COLO829 (cell line): Measurements from ENCODE around the gene RASGRF1.
A peak's percentile ranks its signal among the peaks of the same experiment; 100 is the strongest.

ENCODE experiments used
- DNase-seq: peaks from one replicate; pipeline ENCODE4 v3.0.0; 2012; ENCODE audit warnings: low spot score

Gene RASGRF1

DNA sequence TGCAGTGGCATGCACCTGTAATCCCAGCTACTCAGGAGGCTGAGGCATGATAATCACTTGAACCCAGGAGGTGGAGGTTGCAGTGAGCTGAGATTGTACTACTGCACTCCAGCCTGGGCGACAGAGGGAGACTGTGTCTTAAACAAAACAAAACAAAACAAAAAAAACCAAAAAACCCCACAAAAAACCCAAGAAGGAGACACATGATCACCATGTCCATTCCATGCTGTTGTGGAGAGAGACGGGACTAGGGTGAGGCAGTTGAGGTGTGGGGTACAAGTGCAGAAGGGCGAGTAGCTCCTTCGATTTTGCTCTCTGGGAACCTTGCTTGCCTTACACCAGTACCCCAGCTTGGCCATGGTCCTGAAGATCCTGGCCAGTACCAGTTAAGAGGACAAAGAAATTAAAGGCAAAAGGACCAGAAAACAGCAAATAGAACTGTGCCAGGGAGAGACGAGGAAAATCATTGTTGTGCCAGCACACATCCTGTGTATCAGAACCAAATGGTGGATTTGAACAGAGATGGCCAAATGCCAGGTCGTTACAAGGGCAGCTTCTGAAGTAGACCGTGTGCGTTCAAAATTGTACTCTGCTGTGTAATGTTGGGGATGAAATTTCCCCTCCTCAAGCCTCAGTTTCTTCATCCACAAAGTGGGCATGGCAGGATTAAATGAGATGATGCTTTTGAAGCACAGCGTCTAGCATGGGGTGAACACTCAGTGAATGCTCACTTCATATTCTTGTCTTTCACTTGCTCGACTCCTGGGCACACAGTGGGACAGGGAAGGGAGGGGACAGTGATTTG lies 102.8 kb downstream of the RASGRF1 start:
- DNase-seq = no peak

DNA sequence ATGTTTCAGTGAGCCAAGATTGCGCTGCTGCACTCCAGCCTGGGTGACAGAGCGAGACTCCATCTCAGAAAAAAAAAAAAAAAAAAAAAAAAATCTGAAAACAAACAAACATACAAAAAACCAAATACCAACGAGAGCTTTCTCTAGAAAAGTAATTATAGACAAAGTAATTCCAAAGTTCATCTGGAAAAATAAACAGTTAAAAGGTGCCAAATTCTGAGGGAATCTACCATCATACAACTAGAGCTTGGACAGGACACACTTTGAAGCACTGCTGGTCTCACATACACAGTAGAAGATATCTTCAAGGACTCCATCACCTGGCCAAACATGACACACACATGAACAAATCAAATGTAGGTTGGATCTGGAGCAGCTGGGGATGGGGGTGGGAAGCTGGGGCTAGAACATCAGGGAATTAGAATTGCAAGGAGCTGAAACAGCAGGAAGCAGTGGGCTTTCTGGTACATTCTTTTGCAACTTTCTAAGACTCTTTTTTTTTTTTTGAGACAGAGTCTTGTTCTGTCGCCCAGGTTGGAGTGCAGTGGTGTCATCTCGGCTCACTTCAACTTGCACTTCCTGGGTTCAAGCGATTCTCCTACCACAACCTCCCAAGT lies 104.6 kb downstream of the RASGRF1 start:
- DNase-seq = no peak

DNA sequence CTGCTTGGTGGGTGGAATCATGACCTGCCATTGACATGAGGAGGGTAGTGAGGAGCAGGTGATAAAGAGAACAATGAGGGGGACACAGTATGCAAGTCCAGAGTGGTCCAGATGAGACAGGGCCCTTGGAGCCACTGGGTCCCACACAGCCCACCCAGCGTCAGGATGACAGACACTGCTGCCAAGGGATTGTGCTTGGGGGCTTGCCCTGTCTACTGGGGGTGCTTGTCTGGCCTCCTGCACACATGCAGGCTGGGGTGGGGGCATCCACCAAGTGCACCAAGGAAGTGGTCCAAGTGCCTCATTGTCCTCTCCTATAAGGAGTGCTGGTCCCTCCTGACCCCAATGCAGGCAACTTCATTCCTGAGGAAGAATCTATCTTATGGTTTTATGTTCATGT lies 106.5 kb downstream of the RASGRF1 start:
- DNase-seq = no peak

GRCh38 chr15:78983146-78983918 lies 107.2 kb downstream of the RASGRF1 start:
- no peak for DNase-seq

DNA sequence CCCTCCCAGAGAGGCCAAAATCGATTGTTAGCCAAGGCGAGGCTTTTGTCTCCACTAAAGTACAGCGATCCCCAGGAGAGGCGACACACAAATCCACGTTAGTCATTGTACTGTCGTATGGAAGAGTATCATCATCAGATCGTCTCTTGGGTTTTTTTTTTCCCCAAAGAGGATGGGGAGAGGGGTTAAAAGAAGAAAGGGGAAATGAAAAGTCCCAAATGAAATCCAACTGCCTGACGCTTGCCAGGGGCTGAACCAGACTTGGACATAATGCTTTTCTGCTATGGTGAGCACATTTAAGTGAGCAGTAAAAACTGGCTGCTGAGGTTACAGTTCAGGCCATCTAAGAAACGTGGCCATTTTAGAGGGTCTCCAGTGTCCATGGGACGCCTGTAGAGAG lies 107.8 kb downstream of the RASGRF1 start:
- no peak for DNase-seq

DNA sequence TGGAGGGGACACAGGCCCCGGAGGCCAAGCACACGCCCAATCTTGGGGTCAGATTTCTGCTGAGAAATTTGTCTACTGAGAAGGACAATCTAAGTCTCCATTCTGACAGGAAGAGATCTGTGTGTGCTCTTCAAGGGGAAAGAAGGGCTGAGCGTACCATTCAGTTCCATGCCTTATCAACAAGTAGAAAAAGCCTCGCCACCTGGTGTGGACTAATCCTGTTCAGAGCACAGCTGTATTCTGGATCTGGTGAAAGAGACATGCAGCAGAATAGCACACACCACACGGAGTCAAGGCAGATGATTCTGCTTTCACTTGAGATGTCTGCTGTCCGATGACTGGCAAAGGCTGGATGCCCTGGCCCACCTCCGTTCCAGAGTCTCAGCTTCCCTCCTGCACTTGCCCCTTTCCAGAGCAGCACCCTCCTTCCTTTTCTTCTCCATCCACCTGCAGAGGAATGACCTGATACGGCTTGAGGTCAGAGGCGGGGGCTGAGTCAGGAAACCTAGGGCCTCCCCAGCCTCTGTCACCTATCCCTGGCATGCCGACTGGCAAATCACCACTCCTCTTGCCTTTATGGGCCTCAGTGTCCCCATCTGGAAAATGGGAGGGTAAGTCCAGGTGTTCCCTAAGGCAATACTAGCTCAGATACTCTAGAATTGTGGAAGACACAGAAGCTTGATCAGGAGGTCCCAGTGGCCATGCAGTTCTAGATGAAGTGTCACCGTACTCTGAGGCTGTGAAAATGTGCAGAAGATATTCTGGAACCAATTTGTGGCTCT lies 108.9 kb downstream of the RASGRF1 start:
- no peak for DNase-seq

- DNase-seq = peak; percentile 65
Observed at GRCh38 chr15:78979456-78980320, 110.9 kb downstream of the RASGRF1 start.

- no peak for DNase-seq
Observed at GRCh38 chr15:78978601-78979179, 111.9 kb downstream of the RASGRF1 start.

- DNase-seq = no peak
Observed at GRCh38 chr15:78977591-78978347, 112.8 kb downstream of the RASGRF1 start.

GRCh38 chr15:78977091-78977571 lies 113.4 kb downstream of the RASGRF1 start:
- DNase-seq = no peak

- DNase-seq = no peak
Observed at GRCh38 chr15:78976691-78977090, 113.9 kb downstream of the RASGRF1 start.

DNA sequence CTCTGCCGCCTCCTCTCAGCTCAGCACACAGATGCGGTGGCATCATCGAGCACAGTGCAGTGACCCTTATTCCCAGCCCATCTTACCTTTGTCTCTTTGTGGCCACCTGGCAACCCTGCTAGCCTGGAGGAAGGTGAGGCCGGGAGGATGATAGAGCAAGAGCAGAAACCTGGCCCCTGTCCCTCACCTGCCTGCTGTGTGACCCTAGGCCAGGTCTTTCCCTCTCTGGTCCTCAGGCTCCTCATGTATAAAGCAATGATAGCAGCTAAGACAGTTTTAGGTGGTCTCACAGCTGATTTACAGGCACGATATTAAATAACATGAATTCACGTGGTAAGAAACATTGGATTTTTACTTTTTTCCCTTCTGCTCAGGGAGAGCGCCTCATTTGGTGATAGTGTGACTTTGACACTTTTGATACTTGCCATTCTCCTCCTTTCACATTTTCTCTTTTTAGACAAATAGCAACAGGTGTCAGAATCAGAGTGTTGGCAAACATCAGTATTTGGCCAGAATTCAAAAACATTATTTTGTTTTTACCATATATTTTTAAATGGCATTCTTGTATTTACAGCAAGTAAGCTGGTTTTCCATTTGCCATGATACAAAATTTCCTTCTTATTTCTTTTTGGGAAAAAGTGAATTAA lies 116.2 kb downstream of the RASGRF1 start:
- no peak for DNase-seq

- no peak for DNase-seq
Observed at GRCh38 chr15:78969687-78970349, 120.8 kb downstream of the RASGRF1 start.

DNA sequence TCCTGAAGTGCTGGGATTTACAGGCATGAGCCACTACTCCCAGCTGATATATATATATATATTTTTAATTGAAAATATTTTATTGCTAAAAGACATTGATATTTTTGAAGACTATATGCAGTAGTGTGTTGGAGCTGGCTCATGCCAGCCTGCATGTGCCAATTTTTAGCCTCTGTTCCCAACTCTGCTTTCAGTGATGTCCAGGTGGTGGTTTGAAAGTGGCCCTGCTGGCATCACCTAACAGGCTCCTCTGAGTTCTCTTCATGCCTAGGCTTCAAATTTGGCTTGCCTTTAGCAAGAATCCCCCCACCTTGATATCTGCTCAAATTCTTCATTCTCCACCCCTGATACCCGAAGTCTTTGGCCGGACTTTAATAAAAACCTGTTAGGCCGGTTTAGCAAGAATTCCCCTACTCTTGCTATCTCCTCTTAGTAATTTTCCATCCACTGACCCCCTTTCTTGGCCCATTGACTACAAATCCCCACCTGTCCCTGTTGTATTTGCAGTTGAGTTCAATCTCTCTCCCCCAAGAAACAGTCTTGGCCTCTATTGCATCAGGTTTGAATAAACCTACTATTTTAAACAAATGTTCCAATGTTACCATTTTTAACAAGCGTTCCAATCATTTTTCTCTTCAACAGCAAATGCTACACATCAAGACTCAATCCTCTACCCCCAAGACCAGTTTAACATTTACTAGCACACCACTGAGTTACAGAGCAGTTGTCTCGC lies 121.9 kb downstream of the RASGRF1 start:
- DNase-seq = no peak

GRCh38 chr15:78968114-78968513 lies 122.5 kb downstream of the RASGRF1 start:
- DNase-seq = no peak

DNA sequence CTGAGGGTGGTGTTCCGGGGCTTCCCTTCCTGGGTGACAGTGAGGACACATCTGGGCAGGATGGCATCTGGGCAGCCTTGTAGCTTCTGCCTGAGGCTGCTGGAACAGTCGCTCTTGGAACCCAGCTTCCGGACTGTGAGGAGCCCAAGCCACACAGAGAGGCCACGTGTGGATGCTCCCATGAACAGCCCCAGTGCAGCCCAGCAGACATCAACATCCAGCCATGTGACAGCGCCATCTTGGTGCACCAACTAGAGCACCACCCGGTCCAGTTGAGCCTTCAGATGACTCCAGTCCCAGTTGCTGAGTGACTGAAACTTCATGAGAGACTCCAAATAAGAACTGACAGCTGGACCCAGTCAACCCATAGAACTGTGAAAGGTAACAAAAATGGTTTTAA lies 130.3 kb downstream of the RASGRF1 start:
- no peak for DNase-seq

DNA sequence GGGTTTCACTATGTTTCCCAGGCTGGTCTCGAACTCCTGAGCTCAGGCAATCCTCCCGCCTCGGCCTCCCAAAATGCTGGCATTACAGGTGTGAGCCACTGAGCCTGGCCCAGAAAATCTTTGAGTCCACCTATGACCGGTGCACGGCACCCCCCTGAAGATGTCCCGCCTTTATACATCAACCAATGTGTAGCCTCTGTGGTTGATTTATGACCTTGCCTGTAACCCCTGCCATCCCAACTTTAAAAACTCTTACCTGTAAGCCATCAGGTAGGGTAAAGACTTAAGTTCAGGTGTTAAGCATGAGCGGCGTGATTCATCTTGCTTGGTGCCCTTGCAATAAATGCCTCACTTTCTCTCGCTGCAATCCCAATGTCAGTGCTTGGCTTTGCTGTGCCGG lies 131.2 kb downstream of the RASGRF1 start:
- no peak for DNase-seq

DNA sequence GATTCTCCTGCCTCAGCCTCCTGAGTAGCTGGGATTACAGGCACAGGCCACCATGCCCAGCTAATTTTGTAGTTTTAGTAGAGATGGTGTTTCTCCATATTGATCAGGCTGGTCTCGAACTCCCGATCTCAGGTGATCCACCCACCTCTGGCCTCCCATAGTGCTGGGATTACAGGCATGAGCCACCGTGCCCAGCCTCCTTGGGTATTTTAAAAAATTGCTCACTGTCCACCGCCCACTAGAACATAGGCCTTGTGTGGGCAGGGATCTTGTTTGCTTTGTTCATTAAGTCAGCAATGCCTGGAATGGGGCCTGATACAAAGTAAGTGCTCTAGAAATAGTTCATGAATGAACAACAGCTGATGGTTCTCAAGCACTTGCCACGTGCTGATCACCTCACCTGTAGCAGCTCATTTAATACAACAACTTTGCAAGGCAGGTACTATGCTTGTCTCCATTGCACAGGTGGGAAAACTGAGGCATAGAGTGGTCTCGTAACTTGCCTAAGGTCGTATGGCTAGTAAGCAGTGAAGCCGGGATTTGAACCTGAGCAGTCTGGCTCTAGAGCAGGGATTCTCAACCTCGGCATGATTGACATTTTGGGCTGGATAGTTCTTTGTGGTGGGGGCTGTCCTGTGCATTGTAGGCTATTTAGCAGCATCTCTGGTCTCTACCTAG lies 133.0 kb downstream of the RASGRF1 start:
- no peak for DNase-seq
